Measurements from ENCODE around the gene JAZF1.

Gene JAZF1

DNA sequence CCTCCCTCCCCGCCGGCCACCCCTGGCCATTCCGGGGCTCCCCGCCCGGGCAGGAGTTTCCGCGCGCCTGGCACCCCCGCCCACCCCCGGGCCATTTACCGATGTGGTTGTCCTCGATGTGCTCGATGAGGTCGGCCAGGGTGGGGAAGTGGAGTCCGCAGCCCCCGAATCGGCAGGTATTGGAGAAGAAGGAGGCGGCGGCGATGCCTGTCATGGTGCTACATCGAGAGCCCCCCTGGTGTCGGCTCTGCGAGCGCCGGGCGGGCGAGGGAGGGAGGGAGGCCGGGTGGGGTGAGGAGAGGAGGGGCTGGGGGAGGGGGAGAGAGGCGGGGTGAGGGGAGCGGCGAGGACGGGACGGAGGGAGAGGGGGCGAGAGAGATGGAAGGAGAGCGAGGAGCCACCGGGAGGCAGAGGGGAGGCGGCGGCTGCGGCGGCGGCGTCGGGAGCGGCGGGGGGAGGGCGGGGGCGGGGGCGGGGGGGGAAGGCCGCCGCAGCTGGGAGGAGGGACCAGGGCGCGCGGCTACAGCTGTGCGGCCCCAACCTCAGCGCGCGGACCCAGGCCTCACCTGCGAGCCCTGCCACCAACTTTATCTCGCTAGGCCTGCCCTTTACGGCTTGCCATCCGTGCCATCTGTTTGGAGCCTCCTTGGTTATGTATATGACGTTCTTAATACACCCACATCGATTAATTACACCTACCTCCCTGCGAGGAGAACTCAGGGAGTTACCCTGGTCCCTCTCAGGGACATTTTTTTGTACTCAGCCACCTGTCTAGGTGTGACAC, at the start of gene JAZF1:
Gene JAZF1 (minus strand): TSS at position 432 of the 784 bp plus-strand sequence.
- DNase-seq = peak; percentile 43

GRCh38 chr7:28230261-28230660, 49.7 kb upstream of the JAZF1 start:
- no peak for DNase-seq

DNA sequence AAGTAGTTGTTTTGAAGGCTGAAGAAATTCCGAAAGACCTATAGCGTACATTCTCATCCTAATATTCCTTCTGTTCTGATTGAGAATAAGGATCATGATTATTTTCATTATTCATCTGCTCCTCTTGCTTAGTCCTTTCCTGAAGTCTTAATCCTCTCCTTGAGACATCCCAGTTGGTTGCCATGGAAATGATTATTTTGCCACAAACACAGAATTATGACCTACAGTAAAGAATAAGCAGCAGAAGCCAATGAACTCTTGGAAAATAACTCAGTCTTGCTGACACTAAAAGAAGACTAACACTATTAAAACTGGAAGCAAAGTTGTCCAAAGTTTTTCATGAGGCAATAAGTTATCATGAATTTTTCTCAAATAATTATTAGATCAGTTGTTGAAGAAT, 47.8 kb upstream of the JAZF1 start:
- no peak for DNase-seq

DNA sequence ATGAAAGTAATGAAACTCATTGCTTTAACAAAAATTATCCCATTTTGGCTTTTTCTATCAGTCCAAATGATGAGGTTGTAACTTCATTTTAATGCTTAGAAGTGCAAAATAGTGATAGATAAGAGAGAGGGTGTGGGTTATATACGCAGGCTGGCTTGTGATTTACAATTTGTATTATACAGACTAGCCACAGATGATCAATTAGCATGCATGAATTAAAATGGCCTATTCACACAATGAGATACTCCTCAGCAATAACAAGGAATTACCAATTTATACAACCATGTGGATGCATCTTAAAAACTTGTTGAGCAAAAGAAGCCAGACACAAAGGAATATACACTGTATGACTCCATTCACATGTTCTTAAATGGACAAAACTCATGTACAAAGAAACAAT, 45.4 kb upstream of the JAZF1 start:
- DNase-seq = no peak

GRCh38 chr7:28225576-28225975, 45.0 kb upstream of the JAZF1 start:
- DNase-seq = no peak

GRCh38 chr7:28224675-28225074, 44.1 kb upstream of the JAZF1 start:
- no peak for DNase-seq

DNA sequence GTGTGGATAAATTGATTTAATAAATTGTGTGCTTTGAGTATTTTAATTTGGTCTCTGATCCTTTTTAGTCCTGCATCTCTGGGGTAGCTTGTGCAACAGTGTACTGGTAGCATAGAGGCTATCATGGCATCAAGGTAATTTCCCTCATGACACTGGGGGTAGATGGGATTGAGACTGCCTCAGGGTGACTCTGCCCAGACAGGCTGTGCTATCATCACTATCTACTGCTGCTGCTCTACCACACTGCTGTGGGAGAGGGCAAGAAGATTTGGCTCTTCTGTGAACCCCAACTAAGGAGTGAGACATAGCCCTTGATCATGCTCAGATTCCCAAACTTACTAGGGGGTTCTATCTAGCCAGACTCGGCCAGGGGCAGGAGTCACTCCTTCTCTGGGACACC, 43.6 kb upstream of the JAZF1 start:
- no peak for DNase-seq

DNA sequence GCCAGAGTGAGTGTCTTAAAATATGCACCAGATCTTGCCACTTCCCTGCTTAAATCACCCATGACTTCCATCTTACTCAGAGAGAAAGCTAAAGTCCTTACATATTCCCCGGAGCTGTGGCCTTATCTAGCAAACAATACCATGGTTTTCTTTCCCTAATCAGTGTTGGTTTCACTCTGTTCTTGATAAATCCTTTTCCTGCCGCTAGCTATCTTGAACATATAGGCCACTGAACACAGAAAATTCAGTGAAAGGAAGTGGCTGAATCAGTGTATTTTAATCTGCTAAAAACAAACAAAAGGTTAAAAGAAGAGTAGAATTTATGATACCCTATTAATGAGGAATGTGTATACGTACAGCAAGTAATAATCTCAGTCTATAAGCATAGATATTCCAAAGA, 42.0 kb upstream of the JAZF1 start:
- no peak for DNase-seq

DNA sequence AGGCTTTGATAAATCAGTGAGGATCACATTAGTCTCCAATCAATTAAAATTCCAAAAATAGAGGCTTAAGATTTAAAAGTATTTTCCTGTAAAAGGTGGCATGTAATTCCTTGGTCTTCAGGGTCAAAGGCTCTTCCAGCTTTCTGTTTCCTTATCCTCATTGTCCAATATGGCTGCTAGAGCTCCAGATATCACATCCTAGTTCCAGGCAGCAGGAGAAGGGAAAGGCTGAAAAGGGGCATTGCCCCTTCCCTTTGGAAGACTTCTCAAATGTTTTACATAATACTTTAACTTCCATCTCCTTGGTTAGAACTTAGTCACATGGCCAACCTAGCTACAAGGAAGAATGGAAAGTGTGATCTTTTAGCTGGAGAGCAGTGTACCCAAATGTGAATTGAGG, 39.2 kb upstream of the JAZF1 start:
- no peak for DNase-seq

GRCh38 chr7:28217143-28217542, 36.5 kb upstream of the JAZF1 start:
- DNase-seq = no peak

GRCh38 chr7:28211006-28211405, 30.4 kb upstream of the JAZF1 start:
- no peak for DNase-seq

- no peak for DNase-seq
Measured at GRCh38 chr7:28208506-28208905, 27.9 kb upstream of the JAZF1 start.

DNA sequence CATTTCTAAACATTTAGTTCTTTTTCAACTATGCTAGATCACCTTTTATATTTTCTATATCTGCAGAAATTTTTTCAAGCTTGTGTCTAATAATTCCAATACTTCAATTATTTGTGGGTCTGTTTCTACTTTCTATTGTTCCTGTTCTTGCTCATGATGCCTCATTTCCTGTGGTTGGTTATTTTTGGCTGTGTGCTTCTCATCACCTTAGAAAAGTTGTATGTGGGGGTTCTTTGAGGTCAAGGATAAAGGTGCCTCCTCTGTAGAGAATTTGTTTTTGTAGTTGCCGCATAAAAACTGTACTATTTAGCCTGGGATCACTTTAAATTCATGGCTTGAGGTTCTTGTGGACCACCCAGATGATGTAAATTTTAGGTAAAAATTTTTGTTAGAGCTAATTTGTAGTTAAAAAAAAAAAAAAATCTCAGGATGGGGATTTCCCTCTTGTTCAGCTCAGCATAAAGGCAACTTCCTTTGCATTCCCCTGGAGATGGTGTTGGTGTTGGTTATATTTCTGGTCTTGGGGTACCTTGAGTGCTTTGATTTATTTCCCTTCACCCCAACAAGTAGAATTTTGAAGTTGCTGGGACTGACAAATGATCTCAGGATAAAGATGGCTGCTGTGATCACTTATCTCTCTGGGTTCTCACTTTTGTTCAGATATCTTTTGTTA, 27.0 kb upstream of the JAZF1 start:
- DNase-seq = no peak

DNA sequence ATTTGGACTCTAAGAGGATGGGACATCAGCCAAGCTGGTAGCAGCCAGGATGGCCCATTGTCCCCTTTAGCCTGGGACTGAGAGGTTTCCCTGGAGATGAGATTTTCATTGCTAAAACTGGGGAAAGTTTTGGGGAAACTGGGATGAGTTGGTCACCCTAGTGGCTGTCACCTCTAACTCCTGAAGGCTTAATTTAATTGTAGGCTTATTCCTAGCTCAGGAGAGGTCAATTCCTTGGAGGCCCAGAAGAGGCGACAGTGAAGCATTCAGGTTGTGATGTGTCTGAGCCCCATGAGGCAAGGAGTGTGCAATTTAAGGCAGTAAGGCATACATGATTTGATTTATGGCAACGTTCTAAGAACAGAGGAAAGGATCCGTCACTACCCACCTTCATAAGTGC, 24.9 kb upstream of the JAZF1 start:
- no peak for DNase-seq

GRCh38 chr7:28203508-28204240, 23.1 kb upstream of the JAZF1 start:
- no peak for DNase-seq

DNA sequence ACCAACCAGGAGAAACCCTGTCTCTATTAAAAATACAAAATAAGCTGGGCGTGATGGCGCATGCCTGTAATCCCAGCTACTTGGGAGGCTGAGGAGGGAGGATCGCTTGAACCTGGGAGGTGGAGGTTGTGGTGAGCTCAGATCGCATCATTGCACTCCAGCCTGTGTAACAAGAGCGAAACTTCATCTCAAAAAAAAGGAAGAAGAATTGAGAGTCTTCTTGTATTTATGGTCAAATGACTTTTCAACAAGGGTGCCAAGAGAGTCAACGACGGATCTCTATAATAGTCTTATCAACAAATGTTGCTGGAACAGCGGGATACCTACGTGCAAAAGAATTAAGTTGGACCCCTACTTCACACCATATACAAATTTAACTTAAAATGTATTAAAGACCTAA, 21.6 kb upstream of the JAZF1 start:
- no peak for DNase-seq

DNA sequence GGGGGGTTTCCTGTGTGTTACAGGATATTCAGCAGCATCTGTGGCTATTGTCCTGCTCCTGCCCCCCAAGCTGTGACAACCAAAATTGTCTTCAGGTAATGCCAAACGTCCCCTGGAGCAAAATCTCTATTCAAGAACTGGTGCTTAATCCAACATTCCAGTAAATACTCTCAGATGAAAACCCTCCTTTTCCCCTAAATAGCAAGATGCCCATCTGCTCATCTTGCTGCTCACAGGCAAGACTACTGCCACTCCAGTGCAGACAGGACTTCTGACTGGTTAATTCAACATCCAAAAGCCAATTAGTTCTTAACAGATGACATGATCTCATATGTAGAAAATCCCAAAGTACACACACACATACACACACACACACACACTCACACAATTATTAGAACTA, 20.5 kb upstream of the JAZF1 start:
- no peak for DNase-seq

DNA sequence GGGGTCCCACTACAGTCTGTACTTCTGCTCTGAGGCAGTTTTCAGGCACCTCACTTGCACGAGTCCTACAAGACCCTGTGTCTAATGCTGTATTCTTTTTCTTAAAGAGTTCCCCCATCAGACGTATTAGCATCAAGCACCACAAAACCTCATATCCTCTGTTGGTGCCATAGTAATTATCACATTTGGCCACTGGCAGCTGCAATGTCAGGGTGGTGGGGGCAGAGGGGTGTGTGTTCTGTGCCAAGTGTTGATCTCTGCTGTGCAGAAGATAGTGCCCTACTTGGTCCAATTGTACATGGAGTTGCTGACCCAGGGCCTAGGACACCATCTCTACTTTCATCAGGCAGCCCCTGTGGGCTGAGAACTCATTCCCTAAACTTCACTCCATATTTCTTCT, 20.0 kb upstream of the JAZF1 start:
- no peak for DNase-seq

DNA sequence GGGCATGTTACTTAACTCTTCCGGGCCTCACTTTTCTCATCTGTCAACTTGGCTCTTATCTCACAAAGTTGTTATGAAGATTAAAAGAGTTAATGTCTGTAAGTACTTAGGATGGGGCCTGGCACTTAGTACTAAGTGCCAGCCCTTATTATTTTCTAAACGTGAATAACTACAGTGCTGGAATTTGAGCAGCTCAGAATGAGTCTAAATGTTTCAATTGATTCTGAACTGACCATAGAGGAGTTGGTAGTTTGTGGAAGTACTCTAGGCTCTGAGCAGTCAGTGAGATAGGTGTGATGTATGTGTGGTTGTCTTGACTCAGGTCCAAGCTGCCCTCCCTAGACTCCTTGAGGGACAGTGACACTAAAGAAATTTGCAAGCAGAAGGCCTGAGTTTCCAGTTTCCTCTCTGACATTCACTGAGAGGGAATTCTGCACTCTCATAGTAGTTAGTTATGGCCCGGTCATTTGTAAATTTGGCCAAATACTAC, 18.5 kb upstream of the JAZF1 start:
- no peak for DNase-seq

GRCh38 chr7:28195910-28196620, 15.5 kb upstream of the JAZF1 start:
- no peak for DNase-seq

GRCh38 chr7:28192786-28193585, 12.4 kb upstream of the JAZF1 start:
- DNase-seq = no peak

GRCh38 chr7:28191751-28192150, 11.2 kb upstream of the JAZF1 start:
- no peak for DNase-seq
